Measurements from ENCODE around the gene EYS. TPM values are rescaled to one million over a fixed set of nuclear protein-coding genes. Genes with fewer than 3 reads are reported as not detected.

EYS gene
- total and polyA plus RNA-seq, 9 of the 15 experiments (the other 6 are each of a cell fraction or from before 2014, with no cell fraction given), result 0.03 to 0.36 (median 0.10) TPM; not detected in 2

DNA sequence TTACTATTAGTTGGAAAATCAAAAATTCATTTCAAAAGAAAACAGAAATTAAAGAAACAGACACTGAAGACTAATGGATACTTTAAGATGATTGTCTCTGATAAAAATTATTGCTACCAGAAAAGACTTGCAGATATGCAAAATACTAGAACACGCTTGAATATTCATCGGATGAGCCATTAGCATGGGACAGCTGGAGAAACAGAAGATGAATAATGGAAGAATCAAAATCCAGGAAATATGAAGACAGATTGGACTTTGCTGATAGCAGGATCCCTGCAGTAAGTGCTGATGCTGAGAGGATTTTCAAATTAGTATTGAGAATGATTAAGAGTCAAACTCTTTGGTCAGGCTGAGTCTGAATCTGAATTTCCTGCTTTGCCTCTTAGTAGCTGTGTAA, 169.4 kb downstream of the EYS start (continued):
- TF ChIP-seq, protein P1, sequence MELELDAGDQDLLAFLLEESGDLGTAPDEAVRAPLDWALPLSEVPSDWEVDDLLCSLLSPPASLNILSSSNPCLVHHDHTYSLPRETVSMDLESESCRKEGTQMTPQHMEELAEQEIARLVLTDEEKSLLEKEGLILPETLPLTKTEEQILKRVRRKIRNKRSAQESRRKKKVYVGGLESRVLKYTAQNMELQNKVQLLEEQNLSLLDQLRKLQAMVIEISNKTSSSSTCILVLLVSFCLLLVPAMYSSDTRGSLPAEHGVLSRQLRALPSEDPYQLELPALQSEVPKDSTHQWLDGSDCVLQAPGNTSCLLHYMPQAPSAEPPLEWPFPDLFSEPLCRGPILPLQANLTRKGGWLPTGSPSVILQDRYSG (tag; conservative IDR thresholded peaks at IDR 0.05; ENCODE audit: low read depth), result no peak

DNA sequence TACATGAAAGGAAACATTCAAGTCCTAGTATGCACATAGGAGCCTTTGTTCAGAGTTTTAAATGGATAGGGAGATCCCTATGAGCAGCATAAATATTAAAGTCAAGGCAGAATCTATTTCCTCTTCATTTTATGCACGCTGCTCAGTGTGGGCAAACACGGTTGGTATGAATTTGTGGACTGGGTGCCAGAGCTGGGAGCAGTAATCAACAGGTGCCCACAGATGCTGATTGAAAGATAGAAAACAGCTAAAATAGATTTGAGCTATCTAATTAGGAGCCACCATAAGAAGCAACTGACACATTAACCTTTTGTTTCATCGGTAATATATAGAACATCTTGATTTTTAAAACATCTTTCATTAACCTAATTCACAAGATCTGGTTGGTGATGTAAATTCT, 175.5 kb downstream of the EYS start:
- no peaks in the 10 kb centered on the region for H4K20me1 ChIP-seq (replicated peaks; ENCODE audit: control insufficient read depth, insufficient read depth, low read length)
- H3K4me2 ChIP-seq (ENCODE audit: insufficient read depth, low read length), result no peak overlapping the region
- H3K4me1 ChIP-seq (replicated peaks in 1 of 2; ENCODE audit: control insufficient read depth in 2 of 2, insufficient read depth in 2 of 2, low read length in 2 of 2), result no peaks in the 10 kb centered on the region
- in situ Hi-C loops (cut with MboI) (no loop called here), intact Hi-C loops (cut with micrococcal nuclease) (no loop called here)
- no peaks in the 10 kb centered on the region for H3K27me3 ChIP-seq (ENCODE audit: control insufficient read depth in 2 of 2, insufficient read depth in 2 of 2, low read length in 2 of 2)
- H3K9me3 ChIP-seq (replicated peaks; ENCODE audit: control insufficient read depth, insufficient read depth, low read depth, low read length), result no peaks in the 10 kb centered on the region; the same call in 1 of the 2 replicates
- WGBS (ENCODE audit: insufficient coverage, low coverage, missing lambda C conversion rate), result 19% methylated on average over 3 of the region's 3 CpGs
- no peak overlapping the region for H3K9ac ChIP-seq (ENCODE audit: insufficient read depth in 1 of 2, low read depth in 2 of 2, low read length in 2 of 2)
- H3K27ac ChIP-seq (ENCODE audit: extremely low read depth, low read depth, low read length), result no peak overlapping the region
- POLR2A ChIA-PET, result no interaction called here
- no peak overlapping the region for H3K4me3 ChIP-seq
- FAIRE-seq (no peak), ATAC-seq (no peak), DNase-seq (ENCODE audit: extremely low read depth in 1 of 4, low spot score in 3 of 4) (no peak)
- H3K36me3 ChIP-seq (ENCODE audit: control insufficient read depth, insufficient read depth, low read length), result no peaks in the 10 kb centered on the region
- no peaks in the 10 kb centered on the region for H3K79me2 ChIP-seq (ENCODE audit: control insufficient read depth, insufficient read depth, low read length)
- CTCF ChIA-PET (ENCODE audit: low intra/inter-chr PET ratio), result no interaction called here
- H2AFZ ChIP-seq (ENCODE audit: low read depth, low read length), result no peak overlapping the region
- BruUV-seq (replicated peaks), result no TSS peak
- no peaks in the 10 kb centered on the region for H3K9me1 ChIP-seq (ENCODE audit: control insufficient read depth, insufficient read depth, low read length)
- TF ChIP-seq SNRNP70 (optimal IDR thresholded peaks at IDR 0.05; ENCODE audit: low read depth, low read length) (no peak), GABPB2 (CRISPR knock-in tag; conservative IDR thresholded peaks at IDR 0.05) (no peak), RBM22 (IDR thresholded peaks at IDR 0.05; ENCODE audit: low read depth, low read length, poor library complexity, severe bottlenecking) (no peak), KDM1A (IDR thresholded peaks at IDR 0.05) (no peak), KLF1 (tag; IDR thresholded peaks at IDR 0.05) (no peak), ADNP (tag; IDR thresholded peaks at IDR 0.05) (no peak), SPI1 (IDR thresholded peaks at IDR 0.05; ENCODE audit: borderline replicate concordance, low read depth, low read length) (no peak)
- TF ChIP-seq, protein P2, sequence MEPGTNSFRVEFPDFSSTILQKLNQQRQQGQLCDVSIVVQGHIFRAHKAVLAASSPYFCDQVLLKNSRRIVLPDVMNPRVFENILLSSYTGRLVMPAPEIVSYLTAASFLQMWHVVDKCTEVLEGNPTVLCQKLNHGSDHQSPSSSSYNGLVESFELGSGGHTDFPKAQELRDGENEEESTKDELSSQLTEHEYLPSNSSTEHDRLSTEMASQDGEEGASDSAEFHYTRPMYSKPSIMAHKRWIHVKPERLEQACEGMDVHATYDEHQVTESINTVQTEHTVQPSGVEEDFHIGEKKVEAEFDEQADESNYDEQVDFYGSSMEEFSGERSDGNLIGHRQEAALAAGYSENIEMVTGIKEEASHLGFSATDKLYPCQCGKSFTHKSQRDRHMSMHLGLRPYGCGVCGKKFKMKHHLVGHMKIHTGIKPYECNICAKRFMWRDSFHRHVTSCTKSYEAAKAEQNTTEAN (CRISPR knock-in tag; IDR thresholded peaks at IDR 0.05), result no peak
- TF ChIP-seq, protein P1 (tag; conservative IDR thresholded peaks at IDR 0.05; ENCODE audit: low read depth), result no peak
- TF ChIP-seq, protein P3, sequence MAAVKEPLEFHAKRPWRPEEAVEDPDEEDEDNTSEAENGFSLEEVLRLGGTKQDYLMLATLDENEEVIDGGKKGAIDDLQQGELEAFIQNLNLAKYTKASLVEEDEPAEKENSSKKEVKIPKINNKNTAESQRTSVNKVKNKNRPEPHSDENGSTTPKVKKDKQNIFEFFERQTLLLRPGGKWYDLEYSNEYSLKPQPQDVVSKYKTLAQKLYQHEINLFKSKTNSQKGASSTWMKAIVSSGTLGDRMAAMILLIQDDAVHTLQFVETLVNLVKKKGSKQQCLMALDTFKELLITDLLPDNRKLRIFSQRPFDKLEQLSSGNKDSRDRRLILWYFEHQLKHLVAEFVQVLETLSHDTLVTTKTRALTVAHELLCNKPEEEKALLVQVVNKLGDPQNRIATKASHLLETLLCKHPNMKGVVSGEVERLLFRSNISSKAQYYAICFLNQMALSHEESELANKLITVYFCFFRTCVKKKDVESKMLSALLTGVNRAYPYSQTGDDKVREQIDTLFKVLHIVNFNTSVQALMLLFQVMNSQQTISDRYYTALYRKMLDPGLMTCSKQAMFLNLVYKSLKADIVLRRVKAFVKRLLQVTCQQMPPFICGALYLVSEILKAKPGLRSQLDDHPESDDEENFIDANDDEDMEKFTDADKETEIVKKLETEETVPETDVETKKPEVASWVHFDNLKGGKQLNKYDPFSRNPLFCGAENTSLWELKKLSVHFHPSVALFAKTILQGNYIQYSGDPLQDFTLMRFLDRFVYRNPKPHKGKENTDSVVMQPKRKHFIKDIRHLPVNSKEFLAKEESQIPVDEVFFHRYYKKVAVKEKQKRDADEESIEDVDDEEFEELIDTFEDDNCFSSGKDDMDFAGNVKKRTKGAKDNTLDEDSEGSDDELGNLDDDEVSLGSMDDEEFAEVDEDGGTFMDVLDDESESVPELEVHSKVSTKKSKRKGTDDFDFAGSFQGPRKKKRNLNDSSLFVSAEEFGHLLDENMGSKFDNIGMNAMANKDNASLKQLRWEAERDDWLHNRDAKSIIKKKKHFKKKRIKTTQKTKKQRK (IDR thresholded peaks at IDR 0.05; ENCODE audit: borderline replicate concordance, low read depth, low read length), result no peak
- TF ChIP-seq, protein P4, sequence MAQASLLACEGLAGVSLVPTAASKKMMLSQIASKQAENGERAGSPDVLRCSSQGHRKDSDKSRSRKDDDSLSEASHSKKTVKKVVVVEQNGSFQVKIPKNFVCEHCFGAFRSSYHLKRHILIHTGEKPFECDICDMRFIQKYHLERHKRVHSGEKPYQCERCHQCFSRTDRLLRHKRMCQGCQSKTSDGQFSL (CRISPR knock-in tag; IDR thresholded peaks at IDR 0.05), result no peak
- TF ChIP-seq, protein P4 (tag; IDR thresholded peaks at IDR 0.05), result no peak
- TF ChIP-seq, protein P5, sequence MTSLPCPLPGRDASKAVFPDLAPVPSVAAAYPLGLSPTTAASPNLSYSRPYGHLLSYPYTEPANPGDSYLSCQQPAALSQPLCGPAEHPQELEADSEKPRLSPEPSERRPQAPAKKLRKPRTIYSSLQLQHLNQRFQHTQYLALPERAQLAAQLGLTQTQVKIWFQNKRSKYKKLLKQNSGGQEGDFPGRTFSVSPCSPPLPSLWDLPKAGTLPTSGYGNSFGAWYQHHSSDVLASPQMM (CRISPR knock-in tag; IDR thresholded peaks at IDR 0.05), result no peak
